HG03025 (cell line): ENCODE results near the gene RNF223.

Experiments used
- ATAC-seq: cut with Tn5 transposase; IDR thresholded peaks from one replicate; pipeline ENCODE4 v1.9.1; 2021; ENCODE audit warnings: mild to moderate bottlenecking, moderate library complexity; ENCODE audit not compliant: unreplicated experiment, low FRiP score

The RNF223 gene

DNA sequence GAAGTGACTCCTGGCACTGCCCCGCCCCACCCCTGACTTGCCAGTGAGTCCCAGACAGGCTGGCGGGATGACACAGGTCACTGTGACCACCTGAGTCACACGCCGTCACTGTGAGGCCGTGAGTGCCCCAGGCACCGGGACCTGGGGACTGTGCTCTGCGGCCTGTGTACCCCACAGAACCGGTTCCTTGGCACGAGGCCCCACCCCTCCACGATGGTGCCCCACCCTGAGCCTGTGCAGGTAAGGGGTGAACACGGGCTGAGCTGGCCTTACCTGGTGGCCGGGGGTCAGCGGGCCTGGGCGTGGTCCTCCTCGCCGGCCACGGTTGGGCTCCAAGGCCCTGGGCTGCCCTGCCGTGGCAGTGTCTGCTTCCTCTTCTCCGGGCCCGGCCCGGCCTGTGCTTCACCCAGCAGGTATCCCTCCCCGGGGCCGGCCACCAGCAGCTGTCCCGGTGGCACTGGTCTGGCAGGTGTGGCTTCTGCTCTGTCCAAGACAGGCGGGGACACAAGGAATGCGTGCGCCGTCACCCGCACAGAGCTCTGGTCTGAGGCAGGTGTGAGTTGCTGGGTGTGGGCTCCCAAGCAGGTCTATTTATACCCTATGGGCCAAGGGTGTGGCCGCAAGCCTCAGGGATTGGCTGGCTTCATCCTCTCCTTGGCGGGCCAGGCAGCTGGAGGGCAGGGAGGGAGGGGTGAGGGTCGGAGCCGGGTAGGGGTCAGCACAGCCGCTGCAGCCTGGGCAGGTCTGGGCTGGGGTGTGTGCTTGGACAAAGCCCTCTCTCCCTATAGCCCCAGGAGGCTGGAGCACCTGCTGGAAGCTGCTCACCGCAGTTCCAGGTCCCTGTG lies at the start of gene RNF223:
Gene RNF223 (minus strand): TSS at position 564 of the 845 bp plus-strand sequence. CDS start 1,740 bp downstream, outside the sequence.
- ATAC-seq, result no peak

DNA sequence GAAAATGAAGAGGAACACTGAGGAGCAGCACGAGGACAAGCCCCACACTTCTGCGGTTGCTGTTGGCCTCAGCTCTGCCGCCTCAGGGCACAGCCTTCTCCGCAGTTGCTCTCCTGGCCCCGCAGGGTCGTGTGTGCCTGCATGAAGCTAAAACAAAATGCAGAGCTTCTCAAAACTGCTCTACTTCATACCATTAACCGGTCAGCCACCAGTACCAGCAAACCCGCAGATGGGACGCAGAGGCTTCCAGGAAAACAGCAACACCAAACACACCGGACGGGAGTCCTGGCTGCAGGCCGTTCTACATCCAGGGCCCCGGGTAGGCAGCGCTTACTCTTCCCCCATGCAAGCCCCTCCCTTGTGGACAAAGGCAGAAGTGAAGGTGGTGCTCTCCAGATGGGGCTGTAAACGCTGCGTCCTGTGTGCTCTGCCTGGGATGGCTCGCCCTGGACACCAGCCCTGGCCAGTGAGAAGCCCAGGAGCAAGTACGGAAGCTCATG lies 48.9 kb upstream of the RNF223 start:
- no peak for ATAC-seq

DNA sequence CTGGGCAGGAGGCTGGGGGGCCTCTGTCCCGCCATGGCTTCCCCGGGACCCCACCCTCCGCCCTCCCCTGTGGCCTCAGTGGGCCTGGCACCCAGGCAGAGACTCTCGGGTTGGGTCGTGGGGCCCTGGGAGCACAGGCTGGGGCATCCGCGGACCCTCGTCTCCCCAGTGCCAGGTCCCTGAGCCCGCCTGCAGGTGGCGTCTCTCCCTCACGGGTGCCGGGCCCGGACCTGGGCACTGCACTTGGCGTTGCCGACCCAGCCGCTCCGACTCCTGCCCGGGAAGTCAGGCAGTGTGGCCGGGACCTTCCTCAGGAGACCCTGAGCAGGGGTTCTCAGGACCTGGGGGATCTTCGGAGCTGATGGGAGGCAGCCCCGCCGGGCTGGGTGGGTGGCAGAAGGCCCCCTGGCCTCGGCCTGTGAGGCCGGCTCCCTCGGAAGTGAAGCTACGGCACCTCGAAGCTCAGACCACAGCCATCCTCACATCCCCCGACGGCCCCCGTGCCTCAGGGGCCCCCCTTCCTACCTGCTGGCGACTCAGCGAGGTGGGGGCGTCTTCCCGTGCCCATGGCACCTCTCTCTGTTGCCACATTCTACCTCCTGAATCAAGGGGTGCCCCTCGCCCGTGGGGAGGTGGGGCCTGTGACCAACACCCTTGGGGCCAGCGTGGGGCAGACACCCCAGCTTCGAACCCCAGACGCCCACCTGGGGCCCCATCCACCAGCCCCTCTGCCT lies 48.1 kb upstream of the RNF223 start:
- no peak for ATAC-seq

DNA sequence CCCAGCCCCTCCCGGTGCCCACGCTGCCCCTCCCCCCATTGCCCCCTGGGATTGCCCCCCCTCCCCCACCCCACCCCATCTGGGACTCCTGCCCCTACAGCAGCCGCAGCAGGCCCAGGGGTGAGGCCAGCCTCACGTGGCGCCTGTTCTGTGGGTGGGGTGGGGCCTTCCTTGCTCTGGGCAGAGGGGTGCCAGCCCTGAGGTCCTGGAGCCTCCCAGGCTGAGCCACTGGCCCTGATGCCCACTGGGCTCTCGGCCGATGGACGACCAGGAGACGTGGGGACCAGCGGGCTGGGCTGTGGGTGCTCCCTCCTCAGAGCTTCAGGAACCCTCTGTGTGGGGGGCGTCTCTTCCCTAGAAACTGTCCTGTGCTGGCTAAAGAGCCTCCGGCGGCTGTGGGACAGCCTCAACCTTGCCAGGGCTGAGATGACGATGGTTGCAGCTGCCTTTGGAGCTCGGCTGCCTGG lies 47.5 kb upstream of the RNF223 start:
- no peak for ATAC-seq

DNA sequence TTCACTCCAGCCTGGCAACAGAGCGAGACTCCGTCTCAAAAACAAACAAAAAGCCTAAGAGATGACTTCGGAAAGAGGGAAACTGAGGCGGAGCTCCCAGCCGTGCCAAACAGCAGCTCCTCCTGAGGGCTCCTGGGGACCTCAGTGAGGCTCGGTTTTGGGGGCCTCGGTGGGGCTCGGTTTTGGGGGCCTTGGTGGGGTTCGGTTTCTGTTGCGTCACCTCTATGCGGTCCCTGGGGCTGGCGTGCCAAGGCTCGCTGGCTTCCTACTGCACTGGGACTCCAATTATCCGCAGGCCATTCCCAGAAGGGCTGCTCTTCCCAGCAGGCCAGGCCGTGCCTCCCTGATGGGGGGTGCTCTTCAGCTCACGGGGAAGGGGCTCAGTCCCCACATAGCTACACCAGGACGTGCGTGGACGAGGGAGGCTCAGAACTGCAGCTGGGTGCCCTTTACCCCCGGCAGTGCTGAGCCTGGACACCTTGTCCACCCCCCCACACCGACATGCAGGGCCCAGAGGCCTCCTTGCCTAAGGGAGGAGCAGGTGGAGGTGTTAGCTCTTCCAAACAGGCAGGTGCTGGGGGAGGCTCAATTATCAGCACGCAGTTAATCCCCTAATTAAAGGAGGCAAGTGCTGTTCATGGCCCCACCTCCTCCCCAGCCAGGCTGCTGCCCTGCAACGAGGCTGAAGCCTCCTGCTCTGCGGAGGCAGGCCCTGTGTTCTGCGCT lies 46.9 kb upstream of the RNF223 start:
- no peak for ATAC-seq

DNA sequence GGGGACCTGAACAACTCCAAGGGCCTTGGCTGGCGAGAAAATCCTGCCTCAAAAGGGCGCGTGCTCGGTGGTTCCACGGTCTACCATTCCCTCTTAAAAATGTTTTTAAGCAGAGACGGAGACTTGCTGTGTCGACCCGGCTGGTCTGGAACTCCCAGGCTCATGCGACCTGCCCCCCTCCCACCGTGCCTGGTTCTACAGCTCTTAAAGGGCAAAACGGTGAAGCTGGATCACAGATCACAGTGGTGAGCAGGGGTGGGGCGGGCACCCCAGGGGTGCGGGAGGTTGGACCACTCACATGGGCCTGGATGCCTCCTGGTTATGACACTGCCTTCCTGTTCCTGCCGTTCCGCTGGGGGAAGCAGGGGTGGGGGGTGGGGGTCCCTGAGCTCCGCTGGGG lies 46.0 kb upstream of the RNF223 start:
- no peak for ATAC-seq

DNA sequence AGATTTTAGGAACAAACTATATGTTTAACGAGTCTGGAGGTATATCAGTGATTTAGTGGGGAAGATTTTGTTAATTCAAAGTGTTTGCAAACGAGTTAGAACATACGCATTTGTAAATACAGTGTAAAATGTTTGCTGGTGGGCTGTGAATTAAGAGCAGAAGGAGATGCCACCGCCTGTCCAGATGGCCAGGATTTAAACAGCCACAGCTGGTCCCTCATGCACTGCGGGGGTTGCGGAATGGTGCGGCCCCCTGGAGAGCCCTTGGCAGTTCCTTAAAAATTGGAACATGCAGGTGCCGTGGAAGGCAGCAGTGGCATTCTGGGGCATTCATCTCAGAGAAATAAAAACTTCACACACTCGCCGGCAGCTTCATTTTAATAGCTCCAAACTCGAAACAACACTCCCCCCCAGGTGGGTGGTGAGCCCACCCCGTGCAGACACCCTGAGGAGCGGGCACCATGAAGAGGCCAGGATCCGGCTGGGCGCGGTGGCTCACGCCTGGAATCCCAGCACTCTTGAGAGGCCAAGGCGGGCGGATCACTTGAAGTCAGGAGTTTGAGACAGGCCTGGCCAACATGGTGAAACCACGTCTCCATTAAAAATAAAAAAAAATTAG lies 45.3 kb upstream of the RNF223 start:
- ATAC-seq, result no peak

DNA sequence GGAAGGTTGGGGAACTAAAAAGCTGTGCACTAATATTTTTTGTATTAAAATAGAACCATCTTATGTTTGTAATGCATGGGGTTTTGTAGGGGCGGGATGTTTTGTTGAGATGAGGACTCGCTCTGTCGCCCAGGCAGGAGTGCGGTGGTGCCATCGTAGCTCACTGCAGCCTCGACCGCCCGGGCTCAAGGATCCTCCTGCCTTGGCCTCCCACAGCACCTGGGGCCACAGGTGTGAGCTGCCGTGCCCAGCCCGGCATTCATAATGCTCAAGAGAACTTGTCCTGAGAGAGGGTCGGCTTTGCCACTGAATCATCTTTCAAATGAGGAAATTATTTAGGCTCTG lies 44.7 kb upstream of the RNF223 start:
- ATAC-seq, result no peak

DNA sequence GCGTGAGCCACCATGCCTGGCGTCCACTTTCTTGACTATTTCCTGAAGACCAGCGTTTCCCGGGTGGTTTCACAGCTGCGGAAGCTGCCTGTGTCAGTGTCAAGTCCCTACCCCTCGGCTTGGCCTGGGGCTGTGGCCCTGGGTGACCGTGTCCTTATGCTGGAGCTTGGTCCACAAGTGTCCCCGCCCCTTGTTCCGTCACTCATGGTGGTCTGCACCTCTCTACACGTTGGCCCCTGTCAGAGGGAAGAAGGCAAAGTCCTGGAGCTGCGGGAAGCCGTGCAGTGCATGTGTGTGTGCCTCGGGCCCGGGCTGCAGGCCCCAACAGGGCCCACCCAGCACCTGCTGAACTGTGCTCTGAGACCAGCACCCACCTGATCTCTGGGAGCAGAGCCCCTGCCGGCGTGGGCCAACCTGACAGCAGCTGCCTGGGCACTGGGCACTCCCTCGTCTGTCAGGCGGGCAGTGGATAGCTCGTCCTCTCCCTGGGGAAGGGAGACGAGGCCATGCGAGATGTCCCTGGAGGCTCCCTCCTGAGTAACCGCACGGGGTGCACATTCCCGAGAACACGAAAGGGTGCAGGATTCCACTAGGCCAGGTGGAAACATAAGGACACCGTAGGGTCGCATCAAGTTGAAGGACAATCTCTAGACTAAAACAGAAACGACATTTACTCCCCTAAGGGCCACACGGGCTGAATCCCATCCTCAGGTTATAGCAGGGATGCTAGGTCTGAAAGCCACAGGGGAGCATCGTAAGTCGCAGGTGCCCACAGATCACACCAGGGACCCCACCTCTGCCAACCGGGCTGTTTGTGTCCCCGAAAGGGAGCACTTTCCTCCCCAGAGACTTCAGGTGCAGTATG lies 44.1 kb upstream of the RNF223 start:
- no peak for ATAC-seq

DNA sequence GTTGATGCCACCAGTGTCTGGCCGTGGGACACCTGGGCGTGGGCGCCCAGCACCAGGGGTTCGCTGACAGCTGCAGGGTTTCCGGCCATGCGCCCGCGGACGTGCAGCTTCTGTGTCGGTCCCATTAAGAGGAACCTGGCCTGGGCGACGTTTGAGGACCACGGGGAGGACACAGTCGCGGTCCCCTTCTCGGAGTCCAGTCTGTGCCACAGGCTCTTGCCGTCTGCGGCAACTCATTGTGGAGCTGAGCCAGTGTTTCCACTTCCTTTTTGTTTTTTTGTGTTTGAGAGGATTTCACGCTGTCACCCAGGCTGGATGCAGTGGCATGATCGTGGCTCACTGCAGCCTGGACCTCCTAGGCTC lies 43.3 kb upstream of the RNF223 start:
- no peak for ATAC-seq

DNA sequence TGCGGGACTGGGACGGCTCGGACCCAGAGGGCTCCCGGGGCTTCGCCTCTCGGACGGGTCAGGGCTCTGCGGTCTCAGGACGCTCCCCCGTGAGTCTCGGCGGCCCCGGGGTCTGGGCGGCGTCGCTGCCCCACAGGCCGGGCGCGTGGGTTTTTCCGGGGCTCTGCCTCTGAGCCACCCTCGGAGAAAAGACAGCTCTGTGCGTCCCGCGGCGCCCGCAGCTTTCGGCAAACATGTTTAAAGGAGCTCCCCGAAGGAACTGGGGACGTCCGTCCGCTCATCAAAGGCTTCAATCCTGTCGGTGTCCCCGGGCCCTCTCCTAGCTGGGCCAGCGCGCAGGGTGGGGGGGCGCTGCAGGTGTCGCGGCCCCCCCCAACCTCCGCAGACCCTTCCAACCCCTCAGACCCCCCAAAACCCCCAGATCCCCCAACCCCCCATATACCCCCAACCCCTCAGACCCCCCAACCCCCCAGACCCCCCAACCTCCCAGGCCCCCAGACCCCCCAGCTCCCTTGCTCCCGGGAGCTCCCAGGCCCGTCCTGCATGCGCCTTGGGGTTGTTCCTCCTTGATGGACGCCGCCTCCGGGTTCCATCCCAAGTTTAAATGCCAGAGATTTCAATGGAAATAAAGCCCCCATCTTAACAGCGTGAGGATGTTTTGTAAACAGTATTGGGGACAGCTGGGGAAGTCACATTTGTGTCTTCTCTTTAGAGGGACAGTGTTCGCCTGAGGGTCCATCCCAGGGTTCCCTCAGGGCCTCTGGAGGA lies 42.8 kb upstream of the RNF223 start:
- ATAC-seq, result peak; percentile 1

DNA sequence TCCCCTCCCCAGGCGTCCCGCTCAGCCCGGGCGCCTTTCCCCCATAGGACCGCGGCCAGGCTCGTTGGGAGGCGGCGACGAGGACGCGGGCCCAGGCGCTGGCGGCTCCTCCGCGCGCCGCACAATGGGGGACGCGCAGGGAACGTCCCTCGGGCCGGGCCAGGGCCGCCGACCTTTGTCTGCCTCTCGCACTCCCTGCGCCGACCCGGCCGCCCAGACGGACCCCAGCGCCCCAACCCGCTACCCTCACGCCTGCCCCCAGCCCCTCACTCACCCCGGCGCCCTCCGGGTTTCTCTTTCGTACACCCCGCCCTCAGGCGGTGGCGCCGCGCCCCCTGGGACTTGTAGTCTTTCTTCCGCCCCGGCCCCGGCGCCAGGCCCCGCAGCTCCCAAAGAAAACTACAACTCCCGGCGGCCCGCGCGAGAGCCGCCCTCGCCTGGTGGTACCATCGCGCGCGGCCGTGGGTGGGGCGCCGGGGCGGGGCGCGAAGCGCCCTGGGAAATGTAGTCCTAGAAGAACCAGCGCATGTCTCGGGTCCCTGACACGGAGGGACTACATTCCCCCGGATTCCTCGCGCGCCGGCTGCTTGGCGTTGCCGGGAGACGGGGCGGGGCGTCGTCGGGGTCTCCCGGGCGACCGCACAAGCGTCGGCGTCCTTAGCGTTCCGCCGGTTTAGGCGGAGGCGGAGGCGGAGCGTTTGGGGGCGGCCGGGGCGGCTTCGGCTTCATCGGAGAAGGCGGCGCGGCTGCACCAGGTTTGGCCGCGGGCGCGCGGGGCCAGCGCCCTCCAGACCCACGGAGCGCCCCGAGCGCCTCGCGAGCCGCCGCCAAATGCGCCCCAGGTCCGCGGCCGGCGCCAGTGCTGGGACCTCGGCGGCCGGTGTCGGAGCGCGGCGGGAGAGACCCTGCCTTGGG lies 41.9 kb upstream of the RNF223 start, which contains the start of gene C1orf159:
Gene C1orf159 (minus strand): TSS at position 304 of the 915 bp plus-strand sequence. CDS start 24,546 bp downstream, outside the sequence.
- ATAC-seq, result peak; percentile 88

DNA sequence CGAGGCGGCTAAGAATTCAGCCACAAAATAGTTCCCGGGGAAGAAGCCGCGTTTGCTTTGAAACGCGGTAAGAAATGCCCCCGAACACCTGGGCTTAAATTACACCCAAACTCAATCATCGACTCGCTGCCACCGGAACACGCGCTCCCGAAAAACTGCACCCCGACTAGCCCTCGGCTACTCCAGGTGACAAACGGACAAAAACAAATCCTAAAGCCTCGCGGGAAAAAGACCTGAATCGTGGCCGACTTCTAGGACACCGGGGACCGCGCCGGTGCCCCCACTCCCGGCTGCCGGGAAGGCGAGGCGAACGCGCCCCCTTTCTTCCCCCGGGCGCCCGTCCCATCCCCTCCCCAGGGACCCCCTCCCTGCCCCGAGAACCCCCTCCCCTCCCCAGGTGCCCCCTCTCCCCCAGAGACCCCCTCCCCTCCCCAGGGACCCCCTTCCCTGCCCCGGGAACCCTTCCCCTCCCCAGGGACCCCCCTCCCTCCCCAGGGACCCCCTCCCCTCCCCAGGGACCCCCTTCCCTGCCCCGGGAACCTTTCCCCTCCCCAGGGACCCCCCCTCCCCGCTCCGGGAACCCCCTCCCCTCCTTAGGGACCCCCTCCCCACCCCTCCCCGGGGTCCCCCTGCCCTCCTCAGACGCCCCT lies 41.2 kb upstream of the RNF223 start:
- no peak for ATAC-seq

DNA sequence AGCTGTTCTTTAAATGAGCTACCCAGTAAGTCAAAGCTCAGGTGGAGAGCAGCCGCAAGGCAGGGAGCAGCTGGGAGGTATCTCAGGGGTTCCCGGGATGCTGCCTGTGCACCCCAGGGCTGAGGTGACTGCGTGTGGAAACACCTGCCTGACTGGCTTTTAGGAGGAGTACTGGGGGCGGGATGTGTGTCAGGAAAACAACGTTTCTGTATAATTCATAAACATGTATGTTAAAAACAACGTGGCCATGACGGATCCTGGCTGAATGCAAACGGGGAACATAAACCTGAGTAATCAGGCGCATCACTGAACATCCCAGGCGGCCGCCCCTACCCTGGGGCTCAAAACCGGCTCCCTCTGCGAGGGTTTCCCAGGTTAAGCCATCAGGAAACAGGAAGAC lies 40.3 kb upstream of the RNF223 start:
- ATAC-seq, result no peak

DNA sequence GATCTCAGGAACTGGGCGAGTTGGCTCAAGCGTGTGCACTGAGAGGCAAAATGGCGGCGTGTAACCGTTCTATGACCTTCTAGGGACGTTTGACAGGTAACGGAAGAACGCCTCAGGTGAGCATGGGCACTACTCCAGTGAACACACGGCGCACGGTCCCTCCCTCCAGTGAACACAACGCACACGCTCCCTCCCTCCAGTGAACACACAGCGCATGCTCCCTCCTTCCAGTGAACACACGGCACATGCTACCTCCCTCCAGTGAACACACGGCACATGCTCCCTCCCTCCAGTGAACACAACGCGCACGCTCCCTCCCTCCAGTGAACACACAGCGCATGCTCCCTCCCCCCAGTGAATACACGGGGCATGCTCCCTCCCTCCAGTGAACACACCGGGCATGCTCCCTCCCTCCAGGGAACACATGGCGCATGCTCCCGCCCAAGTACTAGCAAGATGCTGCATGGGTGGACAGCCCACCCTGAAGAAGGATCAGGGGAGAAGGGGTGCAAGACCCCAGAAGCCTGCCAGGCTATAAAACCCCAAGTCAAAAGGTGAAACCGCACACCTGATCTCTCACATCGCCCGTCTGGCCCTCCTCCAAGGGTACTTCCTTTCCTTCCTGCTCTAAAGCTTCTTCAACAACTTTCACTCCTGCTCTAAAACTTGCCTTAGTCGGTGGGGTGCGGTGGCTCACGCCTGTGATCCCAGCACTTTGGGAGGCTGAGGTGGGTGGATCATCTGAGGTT lies 38.3 kb upstream of the RNF223 start:
- no peak for ATAC-seq

DNA sequence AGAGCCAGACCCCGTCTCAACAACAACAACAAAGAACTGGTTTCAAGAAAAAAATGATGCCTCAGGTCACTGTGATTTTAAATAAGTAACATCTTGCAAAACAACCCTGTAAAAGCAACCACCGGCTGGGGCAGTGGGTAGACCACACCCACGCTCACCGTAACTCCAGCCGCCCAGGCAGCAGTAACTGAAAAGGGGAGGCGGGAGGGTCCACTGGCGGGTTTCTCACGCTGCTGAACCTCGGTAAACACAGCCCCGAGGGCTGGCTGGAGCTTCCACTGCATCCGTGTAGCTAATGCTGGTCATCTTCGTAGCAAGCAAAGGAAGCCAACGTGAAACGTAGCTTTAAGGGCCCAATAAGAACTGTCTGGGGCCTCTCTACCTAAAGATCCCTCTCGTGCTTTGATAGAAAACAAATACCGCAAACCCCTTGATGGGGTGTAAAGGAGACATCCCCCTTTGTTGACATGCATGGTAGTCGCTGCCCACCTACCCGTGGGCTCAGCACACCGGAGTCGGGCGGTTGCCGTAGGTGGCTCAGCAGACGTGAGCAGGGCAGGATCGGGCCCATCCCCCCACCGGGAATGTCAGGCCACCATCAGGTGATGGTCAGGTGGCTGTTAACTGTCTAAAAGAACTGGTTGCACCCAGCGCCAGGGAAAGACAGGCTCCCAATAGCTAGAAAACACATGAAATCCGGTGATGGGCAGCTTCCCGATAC lies 37.6 kb upstream of the RNF223 start:
- no peak for ATAC-seq
